OCI-LY7 (cell line): ENCODE measurements around the gene REXO1. TPM values are rescaled to one million over a fixed set of nuclear protein-coding genes. Genes with fewer than 3 reads are reported as not detected.

Source experiments
- BruUV-seq: library from RNA; stranded (reverse); fragments of 400-500 nt; replicated peaks from 2 replicates; lab custom pipeline; 2021; lab: Mats Ljungman, UMichigan
- CTCF ChIA-PET: fragments of 300-600 bp; sonication (Branson Sonifier 250); formaldehyde crosslinking; loops from one replicate; lab custom pipeline; 2022; ENCODE audit warnings: antibody characterized with exemption; ENCODE audit not compliant: unreplicated experiment; lab: Charles Lee
- POLR2A ChIA-PET: fragments of 300-600 bp; sonication (Branson Sonifier 250); formaldehyde crosslinking; loops from one replicate; lab custom pipeline; 2022; ENCODE audit warnings: antibody characterized with exemption; lab: Charles Lee
- DNase-seq: peaks from one replicate; pipeline ENCODE4 v3.0.0-alpha.2; 2015; ENCODE audit warnings: low spot score
- H2AFZ ChIP-seq: fragments of 200-600 bp; sonication (generic), shearing (Covaris generic); 2 replicates; pipeline ENCODE4 v1.6.1; 2014; ENCODE audit warnings: mild to moderate bottlenecking, antibody characterized with exemption, low read length, moderate library complexity
- H3K27ac ChIP-seq: fragments of 200-600 bp; sonication (generic); 2 replicates; pipeline ENCODE4 v1.5.1; 2014; ENCODE audit warnings: mixed run types, low read depth, mild to moderate bottlenecking, moderate library complexity, low read length, inconsistent platforms; ENCODE audit not compliant: poor library complexity, severe bottlenecking
- H3K36me3 ChIP-seq: fragments of 200-600 bp; sonication (generic); 2 replicates; pipeline ENCODE4 v1.6.1; 2014; ENCODE audit warnings: mild to moderate bottlenecking, antibody characterized with exemption, low read length, moderate library complexity, mixed read lengths; ENCODE audit not compliant: insufficient read depth
- H3K4me1 ChIP-seq: fragments of 200-600 bp; sonication (generic); 2 replicates; pipeline ENCODE4 v1.5.1; 2014; ENCODE audit warnings: mild to moderate bottlenecking, low read length; ENCODE audit not compliant: insufficient read depth, poor library complexity, severe bottlenecking
- H3K4me2 ChIP-seq: fragments of 200-600 bp; sonication (generic); 2 replicates; pipeline ENCODE4 v1.6.1; 2014; ENCODE audit warnings: mild to moderate bottlenecking, low read length
- H3K4me3 ChIP-seq: fragments of 200-600 bp; sonication (generic); 2 replicates; pipeline ENCODE4 v1.5.1; 2014; ENCODE audit warnings: mild to moderate bottlenecking, low read depth, low read length; ENCODE audit not compliant: poor library complexity, severe bottlenecking
- H3K79me2 ChIP-seq: fragments of 200-600 bp; sonication (generic); 2 replicates; pipeline ENCODE4 v1.6.1; 2016; ENCODE audit warnings: low read depth, mild to moderate bottlenecking, low read length, moderate library complexity, mixed read lengths; ENCODE audit not compliant: insufficient read depth
- H3K9me2 ChIP-seq: fragments of 200-600 bp; sonication (generic); 2 replicates; pipeline ENCODE4 v1.6.1; 2016; ENCODE audit warnings: mild to moderate bottlenecking, low read length, mixed read lengths; ENCODE audit not compliant: insufficient read depth
- H3K9me3 ChIP-seq: fragments of 200-600 bp; sonication (generic); 2 replicates; pipeline ENCODE4 v1.6.1; 2014; ENCODE audit warnings: mild to moderate bottlenecking, mixed run types, low read length, mixed read lengths
- H4K20me1 ChIP-seq: fragments of 200-600 bp; sonication (generic); 2 replicates; pipeline ENCODE4 v1.6.1; 2014; ENCODE audit warnings: mild to moderate bottlenecking, antibody characterized with exemption, low read length, moderate library complexity, mixed read lengths; ENCODE audit not compliant: insufficient read depth
- CTCF ChIP-seq: fragments of 200-600 bp; sonication (generic); conservative IDR thresholded peaks from 2 replicates; pipeline ENCODE4 v1.5.1; 2014; ENCODE audit warnings: mild to moderate bottlenecking, antibody characterized with exemption, low read length, moderate library complexity, mixed read lengths
- EZH2phosphoT487 ChIP-seq: fragments of 200-600 bp; sonication (generic); IDR thresholded peaks from 2 replicates; pipeline ENCODE4 v1.6.1; 2018; ENCODE audit warnings: low read depth, borderline replicate concordance, mild to moderate bottlenecking, mixed run types, antibody characterized with exemption, low read length, moderate library complexity, mixed read lengths
- intact Hi-C: fragments of 100-400 bp; cut with micrococcal nuclease; formaldehyde crosslinking; loops from one replicate; pipeline ENCODE4 v1.10.0; 2022; ENCODE audit not compliant: unreplicated experiment
- total RNA-seq, 2 experiments: library from RNA; depleted of rRNA in 1 of 2; stranded (reverse); fragments of >200 nt in 1 of 2; shearing (Covaris generic) in 1 of 2; gene quantifications; 2 replicates each; pipeline ENCODE4 v1.2.3, GENCODE V29; 2014 to 2022

Gene REXO1
- total RNA-seq, 2 experiments from 2014 or later, result 24.0 to 52.8 TPM

DNA sequence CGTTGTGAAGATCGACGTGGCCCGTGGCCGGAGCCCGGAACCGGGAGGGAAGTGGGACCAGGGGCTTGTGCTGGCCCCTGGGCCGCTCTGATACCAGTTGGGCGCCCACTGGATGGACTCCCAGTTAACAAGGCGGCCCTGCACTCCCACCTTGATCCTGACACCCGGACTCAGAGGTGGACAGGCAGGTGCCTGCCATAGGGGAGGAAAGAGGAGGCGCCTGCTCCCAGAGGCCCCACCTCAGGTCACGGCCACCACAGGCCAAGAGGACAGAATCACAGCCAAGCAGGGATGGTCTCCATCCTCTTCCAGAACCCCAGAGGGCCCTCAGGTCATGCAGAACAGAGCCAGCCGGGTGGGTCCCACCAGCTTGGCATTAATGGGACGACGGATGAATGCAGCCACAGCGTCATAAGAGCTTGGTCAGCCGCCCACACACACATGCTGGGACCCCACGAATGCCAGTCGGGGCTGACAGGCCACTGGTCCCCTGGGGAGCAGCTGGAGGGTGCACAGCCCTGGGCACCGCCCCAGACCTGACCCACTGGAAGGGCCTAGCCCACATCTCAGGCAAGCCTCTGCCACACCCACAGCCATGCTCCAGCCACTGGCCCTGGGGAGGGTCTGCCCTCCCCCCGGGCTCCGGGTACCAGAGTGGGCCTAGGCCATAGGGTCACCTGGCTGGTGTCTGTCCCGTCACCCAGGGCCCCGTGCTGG lies 24.7 kb upstream of the REXO1 start:
- peaks cover 20% of the 10 kb centered on the region for H3K4me1 ChIP-seq
- H3K4me2 ChIP-seq, result no peak overlapping the region
- intact Hi-C loops, result no loop called here
- ChIA-PET POLR2A (interaction anchor here (0.5 kb wide), 1 partner anchor 29 kb away, joined by 3 read pairs; no protein-coding TSS in a partner anchor), CTCF (no interaction called here)
- no peak for DNase-seq
- no peaks in the 10 kb centered on the region for H3K9me2 ChIP-seq
- no TSS peak for BruUV-seq
- H3K9me3 ChIP-seq, result no peaks in the 10 kb centered on the region
- H2AFZ ChIP-seq, result no peak overlapping the region
- TF ChIP-seq CTCF, result no peak
- TF ChIP-seq EZH2phosphoT487, result no peak
- peaks cover 37% of the 10 kb centered on the region for H3K79me2 ChIP-seq
- H3K36me3 ChIP-seq, result peaks cover 57% of the 10 kb centered on the region
- H3K4me3 ChIP-seq, result no peak overlapping the region
- no peak overlapping the region for H3K27ac ChIP-seq
- peaks cover 13% of the 10 kb centered on the region for H4K20me1 ChIP-seq

GRCh38 chr19:1871630-1872029 lies 23.3 kb upstream of the REXO1 start:
- no peaks in the 10 kb centered on the region for H3K9me2 ChIP-seq
- no peaks in the 10 kb centered on the region for H3K9me3 ChIP-seq
- peaks cover 13% of the 10 kb centered on the region for H4K20me1 ChIP-seq
- H2AFZ ChIP-seq, result no peak overlapping the region
- H3K4me2 ChIP-seq, result no peak overlapping the region
- peaks cover 37% of the 10 kb centered on the region for H3K79me2 ChIP-seq
- no peak for DNase-seq
- H3K27ac ChIP-seq, result no peak overlapping the region
- intact Hi-C loops, result no loop called here
- ChIA-PET POLR2A (no interaction called here), CTCF (no interaction called here)
- peaks cover 63% of the 10 kb centered on the region for H3K36me3 ChIP-seq
- no TSS peak for BruUV-seq
- H3K4me3 ChIP-seq, result no peak overlapping the region
- peaks cover 19% of the 10 kb centered on the region for H3K4me1 ChIP-seq
- TF ChIP-seq EZH2phosphoT487 (no peak), CTCF (no peak)

DNA sequence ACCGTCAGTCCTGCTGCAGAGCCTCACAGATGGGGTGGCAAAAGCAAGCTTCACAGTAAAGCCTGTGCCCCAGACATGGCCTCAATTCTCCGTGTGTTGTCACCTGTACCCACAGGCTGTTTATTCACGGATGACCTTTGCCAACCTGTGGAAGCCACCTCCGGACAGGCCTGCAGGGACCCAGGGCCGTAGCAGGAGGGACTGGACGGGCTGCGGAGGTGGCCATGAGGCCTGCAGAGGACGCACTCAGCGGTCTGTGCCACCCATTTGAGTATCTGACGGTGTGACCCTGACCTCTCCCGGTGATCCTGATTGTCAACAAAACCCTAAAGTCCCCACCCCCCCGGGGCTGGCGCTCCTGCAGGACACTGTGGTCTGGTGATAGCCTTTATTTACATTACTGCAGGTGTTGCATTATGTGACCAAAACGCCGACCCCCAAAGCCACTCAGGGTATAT lies 22.9 kb upstream of the REXO1 start:
- intact Hi-C loops, result no loop called here
- H3K4me2 ChIP-seq, result no peak overlapping the region
- ChIA-PET CTCF (no interaction called here), POLR2A (no interaction called here)
- BruUV-seq, result no TSS peak
- H3K9me3 ChIP-seq, result no peaks in the 10 kb centered on the region
- peaks cover 37% of the 10 kb centered on the region for H3K79me2 ChIP-seq
- H4K20me1 ChIP-seq, result peaks cover 13% of the 10 kb centered on the region
- no peak for TF ChIP-seq EZH2phosphoT487
- TF ChIP-seq CTCF, result no peak
- no peak overlapping the region for H3K27ac ChIP-seq
- H3K4me1 ChIP-seq, result peaks cover 14% of the 10 kb centered on the region
- DNase-seq, result no peak
- no peak overlapping the region for H2AFZ ChIP-seq
- no peak overlapping the region for H3K4me3 ChIP-seq
- peaks cover 63% of the 10 kb centered on the region for H3K36me3 ChIP-seq
- H3K9me2 ChIP-seq, result no peaks in the 10 kb centered on the region
